ENCODE results near the gene GGTA1.
"Not testable (repeated sequence)": the region's sequence is repeated elsewhere in the genome, so short reads cannot be mapped to it uniquely, and the experiment has no call there.

Gene GGTA1

GRCh38 chr9:121528642-121529041 lies 29.0 kb upstream of the GGTA1 start:
- Histone ChIP-seq H3K27me3 (no peaks in the 10 kb centered on the region), H3K27ac (no peak overlapping the region), H3K9me3 (no peaks in the 10 kb centered on the region), H3K36me3 (no peaks in the 10 kb centered on the region), H3K4me3 (ENCODE audit: low read depth in 1 of 2, low read length in 1 of 2) (no peak overlapping the region), H3K4me1 (ENCODE audit: control insufficient read depth in 1 of 2, insufficient read depth in 1 of 2, low read depth in 1 of 2, low read length in 1 of 2) (no peaks in the 10 kb centered on the region)
- TF ChIP-seq CTCF (IDR thresholded peaks at IDR 0.05): no peak

GRCh38 chr9:121527371-121527770 lies 27.7 kb upstream of the GGTA1 start:
- H3K27ac ChIP-seq: no peak overlapping the region
- TF ChIP-seq CTCF (IDR thresholded peaks at IDR 0.05): no peak
- H3K27me3 ChIP-seq: no peaks in the 10 kb centered on the region
- no peak overlapping the region for H3K4me3 ChIP-seq (ENCODE audit: low read depth in 1 of 2, low read length in 1 of 2)
- H3K36me3 ChIP-seq: no peaks in the 10 kb centered on the region
- H3K4me1 ChIP-seq (ENCODE audit: control insufficient read depth in 1 of 2, insufficient read depth in 1 of 2, low read depth in 1 of 2, low read length in 1 of 2): no peaks in the 10 kb centered on the region
- H3K9me3 ChIP-seq: no peaks in the 10 kb centered on the region

- H3K27ac ChIP-seq; H3K9me3 ChIP-seq; H3K36me3 ChIP-seq; H3K4me1 ChIP-seq (ENCODE audit: control insufficient read depth in 1 of 2, insufficient read depth in 1 of 2, low read depth in 1 of 2, low read length in 1 of 2); H3K27me3 ChIP-seq; H3K4me3 ChIP-seq (ENCODE audit: low read depth in 1 of 2, low read length in 1 of 2): not testable (repeated sequence)
Observed at GRCh38 chr9:121519688-121520087, 20.0 kb upstream of the GGTA1 start.

- Histone ChIP-seq H3K4me3 (ENCODE audit: low read depth in 1 of 2, low read length in 1 of 2) (no peak overlapping the region), H3K36me3 (no peaks in the 10 kb centered on the region), H3K9me3 (no peaks in the 10 kb centered on the region), H3K4me1 (ENCODE audit: control insufficient read depth in 1 of 2, insufficient read depth in 1 of 2, low read depth in 1 of 2, low read length in 1 of 2) (no peaks in the 10 kb centered on the region), H3K27ac (no peak overlapping the region), H3K27me3 (no peaks in the 10 kb centered on the region)
- no peak for TF ChIP-seq CTCF (IDR thresholded peaks at IDR 0.05)
Observed at GRCh38 chr9:121518634-121519033, 19.0 kb upstream of the GGTA1 start.

- H3K36me3 ChIP-seq; H3K27me3 ChIP-seq; H3K9me3 ChIP-seq; H3K4me3 ChIP-seq (ENCODE audit: low read depth in 1 of 2, low read length in 1 of 2): not testable (repeated sequence)
- H3K4me1 ChIP-seq (ENCODE audit: control insufficient read depth in 1 of 2, insufficient read depth in 1 of 2, low read depth in 1 of 2, low read length in 1 of 2): peaks cover 13 to 15% of the 10 kb centered on the region in 2 experiments
- peak overlapping the region; percentile 8 for H3K27ac ChIP-seq
Observed at GRCh38 chr9:121513166-121513565, 13.5 kb upstream of the GGTA1 start.

- TF ChIP-seq CTCF (IDR thresholded peaks at IDR 0.05): no peak
- H3K36me3 ChIP-seq: no peaks in the 10 kb centered on the region
- no peaks in the 10 kb centered on the region for H3K27me3 ChIP-seq
- no peaks in the 10 kb centered on the region for H3K9me3 ChIP-seq
- H3K4me1 ChIP-seq (ENCODE audit: control insufficient read depth in 1 of 2, insufficient read depth in 1 of 2, low read depth in 1 of 2, low read length in 1 of 2): peaks cover 13 to 15% of the 10 kb centered on the region in 2 experiments
- H3K27ac ChIP-seq: no peak overlapping the region
- no peak overlapping the region for H3K4me3 ChIP-seq (ENCODE audit: low read depth in 1 of 2, low read length in 1 of 2)
Observed at GRCh38 chr9:121510766-121511550, 11.3 kb upstream of the GGTA1 start.
